HCT116 (cell line): Measurements from ENCODE around the gene OSCP1. TPM values are rescaled to one million over a fixed set of nuclear protein-coding genes. Genes with fewer than 3 reads are reported as not detected.

Experiments used
- ATAC-seq: fragments of 200-7000 bp; cut with Tn5 transposase; 2 replicates; pipeline ENCODE4 v1.9.1; 2020; ENCODE audit warnings: mild to moderate bottlenecking, moderate library complexity
- BruUV-seq: library from RNA; stranded (reverse); fragments of 400-500 nt; replicated peaks from 2 replicates; lab custom pipeline; 2021; lab: Mats Ljungman, UMichigan
- CTCF ChIA-PET: fragments of 300-600 bp; sonication (Branson Sonifier 250); formaldehyde crosslinking; loops from one replicate; lab custom pipeline; 2021; ENCODE audit warnings: antibody characterized with exemption; lab: Charles Lee
- POLR2A ChIA-PET: fragments of 300-600, 350-600 bp; sonication (Branson Sonifier 250); formaldehyde crosslinking; loops from one replicate; lab custom pipeline; 2021; ENCODE audit warnings: antibody characterized with exemption; lab: Charles Lee
- RAD21 ChIA-PET, 2 experiments: fragments of 300-600 bp; sonication (Branson Sonifier 250); formaldehyde crosslinking; loops; one replicate each; lab custom pipeline; 2023; ENCODE audit warnings: low total read pairs in 2 of 2; ENCODE audit not compliant: uncharacterized antibody in 2 of 2, unreplicated experiment in 2 of 2, low non-redundant PET in 1 of 2; lab: Charles Lee
- DNase-seq: peaks from one replicate; pipeline ENCODE4 v3.0.0-alpha.2; 2010; ENCODE audit warnings: low read depth, low spot score
- H2AFZ ChIP-seq: fragments of 200-600 bp; shearing (Covaris generic), sonication (generic); 2 replicates; pipeline ENCODE4 v1.6.1; 2017; ENCODE audit warnings: low read depth, mixed run types, mixed read lengths, antibody characterized with exemption, low read length; ENCODE audit not compliant: poor library complexity, severe bottlenecking
- H3K27ac ChIP-seq: 2 replicates; pipeline ENCODE4 v1.5.1; 2012; ENCODE audit warnings: low read depth, low read length
- H3K27me3 ChIP-seq: fragments of 200-600 bp; sonication (generic); 2 replicates; pipeline ENCODE4 v1.6.1; 2016; ENCODE audit warnings: mixed run types, low read length, mixed read lengths; ENCODE audit not compliant: insufficient read depth
- H3K36me3 ChIP-seq, 2 experiments: fragments of 200-500 bp in 1 of 2; fragments of 200-600 bp in 1 of 2; sonication (Bioruptor generic) in 1 of 2; sonication (generic) in 1 of 2; 2 replicates each; pipeline versions ENCODE4 v1.5.1 to v1.6.1; 2014 to 2016; ENCODE audit warnings: low read length in 2 of 2, inconsistent platforms in 1 of 2, mixed read lengths in 1 of 2, mixed run types in 1 of 2; ENCODE audit not compliant: insufficient read depth in 2 of 2, control insufficient read depth in 1 of 2
- H3K4me1 ChIP-seq, 2 experiments: fragments of 200-600 bp in 1 of 2; sonication (generic) in 1 of 2; 2 replicates each; pipeline versions ENCODE4 v1.5.1 to v1.6.1; 2012 to 2017; ENCODE audit warnings: low read length in 2 of 2, inconsistent platforms in 1 of 2, mild to moderate bottlenecking in 1 of 2, mixed read lengths in 1 of 2, mixed run types in 1 of 2, moderate library complexity in 1 of 2; ENCODE audit not compliant: insufficient read depth in 2 of 2, control insufficient read depth in 1 of 2
- H3K4me2 ChIP-seq: fragments of 200-600 bp; sonication (generic); 2 replicates; pipeline ENCODE4 v1.6.1; 2017; ENCODE audit warnings: mixed run types, low read length, mixed read lengths
- H3K4me3 ChIP-seq, 2 experiments: fragments of 200-600 bp in 1 of 2; sonication (generic) in 1 of 2; replicated peaks in 1 of 2; 2 replicates each; pipeline ENCODE4 v1.5.1; 2011 to 2016; ENCODE audit warnings: low read length in 2 of 2, control low read depth in 1 of 2, low read depth in 1 of 2, mild to moderate bottlenecking in 1 of 2, mixed read lengths in 1 of 2, mixed run types in 1 of 2
- H3K79me2 ChIP-seq: fragments of 200-600 bp; sonication (generic); 2 replicates; pipeline ENCODE4 v1.6.1; 2017; ENCODE audit warnings: mild to moderate bottlenecking, mixed run types, low read length, moderate library complexity, mixed read lengths; ENCODE audit not compliant: insufficient read depth
- H3K9ac ChIP-seq: fragments of 200-600 bp; sonication (generic); 2 replicates; pipeline ENCODE4 v1.6.1; 2016; ENCODE audit warnings: low read length, mixed read lengths
- H3K9me2 ChIP-seq: fragments of 200-600 bp; sonication (generic), shearing (Covaris generic); 2 replicates; pipeline ENCODE4 v1.6.1; 2017; ENCODE audit warnings: mixed run types, mild to moderate bottlenecking, moderate library complexity; ENCODE audit not compliant: insufficient read depth
- H3K9me3 ChIP-seq, 2 experiments: fragments of 200-500 bp in 1 of 2; fragments of 200-600 bp in 1 of 2; sonication (Bioruptor generic) in 1 of 2; sonication (generic) in 1 of 2; 2 replicates each; pipeline ENCODE4 v1.6.1; 2014 to 2017; ENCODE audit warnings: low read length in 2 of 2, mixed read lengths in 2 of 2, inconsistent platforms in 1 of 2, low read depth in 1 of 2, mild to moderate bottlenecking in 1 of 2, mixed run types in 1 of 2, moderate library complexity in 1 of 2; ENCODE audit not compliant: control insufficient read depth in 1 of 2, insufficient read depth in 1 of 2
- H4K20me1 ChIP-seq: fragments of 200-600 bp; sonication (generic), shearing (Covaris generic); 2 replicates; pipeline ENCODE4 v1.6.1; 2017; ENCODE audit warnings: mixed run types, mild to moderate bottlenecking, moderate library complexity; ENCODE audit not compliant: insufficient read depth
- CBX3 ChIP-seq: IDR thresholded peaks from 2 replicates; pipeline ENCODE4 v1.6.1; 2012; ENCODE audit warnings: low read depth
- EGR1 ChIP-seq: IDR thresholded peaks from 2 replicates; pipeline ENCODE4 v1.6.1; 2012; ENCODE audit warnings: low read depth
- EZH2 ChIP-seq: fragments of 200-600 bp; sonication (generic); IDR thresholded peaks from 2 replicates; pipeline ENCODE4 v1.6.1; 2017; ENCODE audit warnings: antibody characterized with exemption, mixed run types
- EZH2phosphoT487 ChIP-seq: fragments of 200-600 bp; IDR thresholded peaks from 2 replicates; pipeline ENCODE4 v1.6.1; 2018; ENCODE audit warnings: antibody characterized with exemption, borderline replicate concordance
- JUND ChIP-seq: IDR thresholded peaks from 2 replicates; pipeline ENCODE4 v1.6.1; 2012
- POLR2A ChIP-seq: IDR thresholded peaks from 2 replicates; pipeline ENCODE4 v1.7.0; 2011; ENCODE audit warnings: borderline replicate concordance; ENCODE audit not compliant: insufficient read depth, insufficient read length; ENCODE audit errors: extremely low read depth
- POLR2AphosphoS5 ChIP-seq: IDR thresholded peaks from 2 replicates; pipeline ENCODE4 v1.6.1; 2011; ENCODE audit warnings: mild to moderate bottlenecking, low read depth, low read length, moderate library complexity
- RAD21 ChIP-seq: IDR thresholded peaks from 2 replicates; pipeline ENCODE4 v1.6.1; 2012; ENCODE audit warnings: low read depth, mild to moderate bottlenecking
- SIN3A ChIP-seq: IDR thresholded peaks from 2 replicates; pipeline ENCODE4 v1.6.1; 2012; ENCODE audit warnings: low read depth
- TCF7L2 ChIP-seq: IDR thresholded peaks from 2 replicates; pipeline ENCODE4 v1.7.0; 2011; ENCODE audit warnings: borderline replicate concordance, inconsistent platforms; ENCODE audit not compliant: insufficient read depth, insufficient read length; ENCODE audit errors: extremely low read depth
- ZFX ChIP-seq: fragments of 450-650 bp; IDR thresholded peaks from 2 replicates; pipeline ENCODE4 v1.6.1; 2017
- ZNF274 ChIP-seq: fragments of 200-500 bp; sonication (Bioruptor generic); IDR thresholded peaks from 2 replicates; pipeline ENCODE4 v1.6.1; 2014; ENCODE audit warnings: mild to moderate bottlenecking, low read depth, low read length, inconsistent platforms
- intact Hi-C: fragments of 100-400 bp; cut with micrococcal nuclease; formaldehyde crosslinking; loops from 2 replicates; pipeline ENCODE4 v1.10.0; 2022
- total RNA-seq: library from RNA; stranded (reverse); gene quantifications from one replicate; pipeline ENCODE4 v1.2.1, GENCODE V29; 2021; ENCODE audit not compliant: unreplicated experiment
- TF ChIP-seq, protein P1 (sequence below): IDR thresholded peaks from 2 replicates; pipeline ENCODE4 v1.6.1; 2012
- TF ChIP-seq, protein P2 (sequence below): IDR thresholded peaks from 2 replicates; pipeline ENCODE4 v1.6.1; 2012

The OSCP1 gene
- total RNA-seq, 1 experiment from 2014 or later: 4.1 TPM

DNA sequence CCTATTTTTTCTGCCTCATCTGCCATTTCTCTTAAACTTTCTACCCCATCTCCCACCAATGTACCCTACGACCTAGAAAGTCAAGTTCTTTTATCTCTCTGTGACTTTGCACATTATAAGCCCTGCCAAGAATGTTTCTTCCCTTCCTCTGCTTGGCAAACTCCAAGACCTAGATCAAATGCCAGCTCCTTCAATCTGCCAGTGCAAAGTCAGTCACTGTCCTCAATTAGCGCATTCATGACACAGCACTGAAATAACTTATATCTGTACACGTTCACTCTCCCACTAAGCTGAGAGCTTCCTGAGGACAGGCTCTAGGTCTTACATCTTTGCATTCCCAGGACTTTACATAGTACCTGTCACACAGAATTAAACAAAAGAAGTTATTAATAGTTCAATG lies 31.1 kb downstream of the OSCP1 start:
- Histone ChIP-seq H3K4me1 (peaks cover 6 to 23% of the 10 kb centered on the region in 2 experiments; a peak in 3 of 4 replicates), H3K27me3 (no peaks in the 10 kb centered on the region), H3K9ac (no peak overlapping the region), H3K79me2 (no peaks in the 10 kb centered on the region), H3K36me3 (no peaks in the 10 kb centered on the region), H2AFZ (no peak overlapping the region), H4K20me1 (no peaks in the 10 kb centered on the region), H3K4me2 (no peak overlapping the region), H3K9me3 (no peaks in the 10 kb centered on the region), H3K27ac (no peak overlapping the region), H3K9me2 (no peaks in the 10 kb centered on the region), H3K4me3 (no peak overlapping the region)
- BruUV-seq: no TSS peak
- ATAC-seq (no peak), DNase-seq (no peak)
- RAD21 ChIA-PET: interaction anchor here in 1 of 2 experiments (1.6 kb wide), 1 partner anchor 77 kb away, joined by 4 read pairs; no protein-coding TSS in a partner anchor
- POLR2A ChIA-PET: interaction anchor here (5.9 kb wide), 1 partner anchor 18 kb away, joined by 20 read pairs; no protein-coding TSS in a partner anchor
- TF ChIP-seq CBX3 (no peak), EGR1 (no peak), SIN3A (no peak)
- TF ChIP-seq, protein P1, sequence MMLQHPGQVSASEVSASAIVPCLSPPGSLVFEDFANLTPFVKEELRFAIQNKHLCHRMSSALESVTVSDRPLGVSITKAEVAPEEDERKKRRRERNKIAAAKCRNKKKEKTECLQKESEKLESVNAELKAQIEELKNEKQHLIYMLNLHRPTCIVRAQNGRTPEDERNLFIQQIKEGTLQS: no peak
- TF ChIP-seq, protein P2, sequence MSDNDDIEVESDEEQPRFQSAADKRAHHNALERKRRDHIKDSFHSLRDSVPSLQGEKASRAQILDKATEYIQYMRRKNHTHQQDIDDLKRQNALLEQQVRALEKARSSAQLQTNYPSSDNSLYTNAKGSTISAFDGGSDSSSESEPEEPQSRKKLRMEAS: no peak
- CTCF ChIA-PET: interaction anchor here (1.2 to 3.0 kb wide), 2 partner anchors 18 to 50 kb away, joined by 5 to 7 read pairs; no protein-coding TSS in a partner anchor
- intact Hi-C loops: no loop called here

DNA sequence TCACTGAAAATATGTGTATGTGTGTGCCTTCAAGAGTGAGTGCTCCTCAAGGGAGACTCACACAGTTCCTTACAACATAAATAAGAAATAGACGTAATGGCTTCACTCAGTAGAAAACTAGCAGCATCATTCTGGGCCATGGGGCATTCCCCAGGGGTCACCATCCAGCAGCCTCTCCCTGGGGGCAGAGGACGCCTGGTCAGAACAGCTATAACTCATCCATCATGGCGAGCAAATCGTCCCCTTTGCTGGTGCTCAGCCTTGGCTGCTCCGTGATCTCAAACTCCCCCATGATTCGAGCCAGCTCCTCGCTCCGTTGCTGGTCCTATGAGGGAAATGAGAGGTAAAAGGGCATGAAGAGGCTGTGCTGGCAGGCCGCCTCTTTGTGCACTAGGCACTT lies 32.3 kb downstream of the OSCP1 start:
- Histone ChIP-seq H2AFZ (no peak overlapping the region), H4K20me1 (no peaks in the 10 kb centered on the region), H3K9me3 (no peaks in the 10 kb centered on the region), H3K27ac (no peak overlapping the region), H3K9me2 (no peaks in the 10 kb centered on the region), H3K4me3 (no peak overlapping the region), H3K79me2 (no peaks in the 10 kb centered on the region), H3K4me2 (no peak overlapping the region), H3K36me3 (no peaks in the 10 kb centered on the region), H3K27me3 (no peaks in the 10 kb centered on the region), H3K4me1 (peaks cover 6 to 23% of the 10 kb centered on the region in 2 experiments; a peak in 3 of 4 replicates), H3K9ac (no peak overlapping the region)
- ChIA-PET CTCF (interaction anchor here (3.0 kb wide), 1 partner anchor 17 kb away, joined by 7 read pairs; no protein-coding TSS in a partner anchor), POLR2A (interaction anchor here (5.9 kb wide), 1 partner anchor 17 kb away, joined by 20 read pairs; no protein-coding TSS in a partner anchor), RAD21 (interaction anchor here in 1 of 2 experiments (1.6 kb wide), 1 partner anchor 75 kb away, joined by 4 read pairs; no protein-coding TSS in a partner anchor)
- no peak for DNase-seq
- BruUV-seq: no TSS peak
- TF ChIP-seq JUND (no peak), POLR2AphosphoS5 (no peak), POLR2A (no peak), ZFX (no peak), RAD21 (no peak), SIN3A (no peak), EZH2 (no peak), EZH2phosphoT487 (no peak), TCF7L2 (no peak), ZNF274 (no peak)
- TF ChIP-seq, protein P1: no peak
- no peak for ATAC-seq
- intact Hi-C loops: no loop called here
